GM12878 (cell line): ENCODE results near the gene COL18A1. TPM values are rescaled to one million over a fixed set of nuclear protein-coding genes. Genes with fewer than 3 reads are reported as not detected.

ENCODE experiments used
- ATAC-seq: fragments of 200-7000 bp; cut with Tn5 transposase; 3 replicates; pipeline ENCODE4 v1.9.1; 2020; ENCODE audit warnings: mild to moderate bottlenecking, moderate library complexity
- BruUV-seq: library from RNA; stranded (reverse); fragments of 400-500 nt; replicated peaks from 2 replicates; lab custom pipeline; 2021; lab: Mats Ljungman, UMichigan
- CTCF ChIA-PET: fragments of 300-600 bp; sonication (Branson Sonifier 250); formaldehyde crosslinking; extraction: SDS; loops from one replicate; lab custom pipeline; 2021; ENCODE audit warnings: inconsistent platforms; lab: Yijun Ruan, JAX
- POLR2A ChIA-PET: fragments of 350-600 bp; formaldehyde crosslinking; extraction: SDS; loops from one replicate; lab custom pipeline; 2021; ENCODE audit warnings: inconsistent platforms; lab: Charles Lee
- RAD21 ChIA-PET: fragments of 300-600 bp; sonication (Branson Sonifier 250); formaldehyde crosslinking; loops from one replicate; lab custom pipeline; 2023; ENCODE audit warnings: antibody characterized with exemption; ENCODE audit not compliant: unreplicated experiment; lab: Charles Lee
- SMC1A ChIA-PET: fragments of 300-600 bp; sonication (Branson Sonifier 250); formaldehyde crosslinking; loops from one replicate; lab custom pipeline; 2023; ENCODE audit not compliant: unreplicated experiment, uncharacterized antibody; lab: Charles Lee
- DNase-seq: peaks from one replicate; pipeline ENCODE4 v3.0.0-alpha.2; 2011; ENCODE audit warnings: low read depth, low spot score
- FAIRE-seq: peaks from 3 replicates; lab custom pipeline; 2011; peaks lifted over from hg19 to GRCh38; lab: Jason Lieb, UNC
- H2AFZ ChIP-seq: 2 replicates; pipeline ENCODE4 v1.6.0; 2011; ENCODE audit warnings: low read depth, low read length, control low read depth; ENCODE audit not compliant: control insufficient read depth
- H3K27ac ChIP-seq: 2 replicates; pipeline ENCODE4 v1.5.1; 2011; ENCODE audit warnings: control low read depth; ENCODE audit not compliant: control insufficient read depth, insufficient read depth
- H3K27me3 ChIP-seq, 2 experiments: replicated peaks in 1 of 2; 2 replicates each; pipeline versions ENCODE4 v1.6.0 to v1.6.1; 2011; ENCODE audit warnings: low read length in 1 of 2; ENCODE audit not compliant: control insufficient read depth in 2 of 2, insufficient read depth in 2 of 2
- H3K36me3 ChIP-seq, 2 experiments: 2 replicates each; pipeline ENCODE4 v1.5.1; 2011; ENCODE audit warnings: low read length in 1 of 2; ENCODE audit not compliant: control insufficient read depth in 2 of 2, insufficient read depth in 2 of 2
- H3K4me1 ChIP-seq: 2 replicates; pipeline ENCODE4 v1.6.1; 2011; ENCODE audit warnings: mild to moderate bottlenecking, low read length, moderate library complexity, mixed read lengths; ENCODE audit not compliant: control insufficient read depth, insufficient read depth
- H3K4me2 ChIP-seq: 2 replicates; pipeline ENCODE4 v1.6.0; 2011; ENCODE audit warnings: control low read depth; ENCODE audit not compliant: control insufficient read depth, insufficient read depth
- H3K4me3 ChIP-seq: fragments of 200-600 bp; sonication (generic); 2 replicates; pipeline ENCODE4 v1.5.1; 2016
- H3K79me2 ChIP-seq: 2 replicates; pipeline ENCODE4 v1.6.0; 2011; ENCODE audit warnings: low read length; ENCODE audit not compliant: control insufficient read depth, insufficient read depth
- H3K9ac ChIP-seq: 2 replicates; pipeline ENCODE4 v1.8.0; 2011; ENCODE audit warnings: low read length, control low read depth, mixed read lengths; ENCODE audit not compliant: control insufficient read depth, insufficient read depth
- H3K9me3 ChIP-seq: replicated peaks from 3 replicates; pipeline ENCODE4 v1.5.1; 2011; ENCODE audit warnings: mild to moderate bottlenecking, low read length; ENCODE audit not compliant: control insufficient read depth, insufficient read depth
- H4K20me1 ChIP-seq: 2 replicates; pipeline ENCODE4 v1.6.0; 2011; ENCODE audit not compliant: control insufficient read depth, insufficient read depth
- BCL3 ChIP-seq: IDR thresholded peaks from 2 replicates; pipeline ENCODE4 v1.6.1; 2011; ENCODE audit warnings: borderline replicate concordance, low read depth, mild to moderate bottlenecking, moderate library complexity, low read length; ENCODE audit not compliant: insufficient read depth, poor library complexity, severe bottlenecking
- CHD1 ChIP-seq: IDR thresholded peaks from 2 replicates; pipeline ENCODE4 v1.6.1; 2012; ENCODE audit warnings: low read depth, low read length, improper control_type of control experiment
- CHD4 ChIP-seq: fragments of 200-600 bp; sonication (generic); IDR thresholded peaks from 2 replicates; pipeline ENCODE4 v1.6.1; 2016; ENCODE audit warnings: mild to moderate bottlenecking
- IRF4 ChIP-seq: IDR thresholded peaks from 2 replicates; pipeline ENCODE4 v1.6.1; 2011; ENCODE audit warnings: low read depth, low read length
- MAX ChIP-seq: IDR thresholded peaks from 2 replicates; pipeline ENCODE4 v1.6.1; 2012; ENCODE audit warnings: low read depth, low read length, improper control_type of control experiment
- NFYB ChIP-seq: IDR thresholded peaks from 2 replicates; pipeline ENCODE4 v1.6.1; 2011; ENCODE audit warnings: low read depth, mild to moderate bottlenecking, low read length, improper control_type of control experiment, moderate library complexity; ENCODE audit not compliant: insufficient read depth
- NR2C2 ChIP-seq: IDR thresholded peaks from 2 replicates; pipeline ENCODE4 v1.6.1; 2011; ENCODE audit warnings: borderline replicate concordance, low read depth; ENCODE audit not compliant: control insufficient read depth, insufficient read length
- NRF1 ChIP-seq: conservative IDR thresholded peaks from 2 replicates; pipeline ENCODE4 v1.6.1; 2011; ENCODE audit warnings: mild to moderate bottlenecking, low read depth, low read length, improper control_type of control experiment
- TBL1XR1 ChIP-seq: IDR thresholded peaks from 2 replicates; pipeline ENCODE4 v1.6.1; 2012; ENCODE audit warnings: low read depth, low read length, improper control_type of control experiment
- ZNF384 ChIP-seq: IDR thresholded peaks from 2 replicates; pipeline ENCODE4 v1.6.1; 2012; ENCODE audit warnings: low read depth, mild to moderate bottlenecking, low read length, improper control_type of control experiment, borderline replicate concordance
- ZNF592 ChIP-seq: fragments of 450-650 bp; IDR thresholded peaks from 2 replicates; pipeline ENCODE4 v1.6.1; 2017; ENCODE audit warnings: mild to moderate bottlenecking, moderate library complexity
- WGBS: methylation state at CpG from one replicate; pipeline ENCODE4 v1.1.6; 2016; ENCODE audit warnings: low lambda C conversion rate; ENCODE audit not compliant: insufficient replicate concordance, insufficient coverage; ENCODE audit errors: missing lambda C conversion rate; 5-methylcytosine and 5-hydroxymethylcytosine counted together
- in situ Hi-C: fragments of 300-500 bp; cut with MboI; formaldehyde crosslinking; loops from 9 replicates; pipeline ENCODE4 v1.14.3; 2018; ENCODE audit warnings: mixed read lengths
- intact Hi-C: fragments of 100-400 bp; cut with micrococcal nuclease; formaldehyde crosslinking; loops from one replicate; pipeline ENCODE4 v1.14.2; 2022; ENCODE audit not compliant: unreplicated experiment
- polyA plus RNA-seq, 11 experiments: library from polyadenylated mRNA; depleted of rRNA in 4 of 11; unstranded in 6 of 11; stranded (reverse) in 5 of 11; fragments of >200 nt; fragmentation: Nextera tagmentation in 4 of 11; fragmentation: Illumina TruSeq in 1 of 11; extraction: Ambion mirVana in 4 of 11; extraction: Trizol in 1 of 11; gene quantifications; 1 replicate in 1 of 11; 2 replicates in 10 of 11; pipeline versions ENCODE4 v1.2.1 to v1.2.3, GENCODE V29; 2011 to 2016; ENCODE audit warnings: inconsistent platforms in 2 of 11, missing spikeins in 2 of 11, low read depth in 1 of 11
- total RNA-seq, 4 experiments: library from RNA; depleted of rRNA in 3 of 4; stranded (reverse); fragments of >200 nt in 3 of 4; fragmentation: Illumina TruSeq in 1 of 4; extraction: Trizol in 1 of 4; gene quantifications; 2 replicates each; pipeline versions ENCODE4 v1.2.1 to v1.2.3, GENCODE V29; 2013 to 2021

COL18A1 gene
- total and polyA plus RNA-seq, 10 of the 15 experiments (the other 5 are each of a cell fraction or from before 2014, with no cell fraction given): under 0.01 to 0.49 (median 0.09) TPM; not detected in 3

- in situ Hi-C loops: loop anchor here (5.0 kb wide), 2 partner anchors 42 to 262 kb away; no protein-coding TSS in a partner anchor
- no peak for FAIRE-seq
- POLR2A ChIA-PET: interaction anchor here (1.2 kb wide), 1 partner anchor 37 kb away, joined by 3 read pairs; no protein-coding TSS in a partner anchor
Observed at GRCh38 chr21:45555251-45555556, 150.2 kb downstream of the COL18A1 start.

More at GRCh38 chr21:45555251-45555556, 150.2 kb downstream of the COL18A1 start:
- Histone ChIP-seq H3K36me3 (no peaks in the 10 kb centered on the region), H4K20me1 (no peaks in the 10 kb centered on the region), H3K4me3 (peak overlapping the region; percentile 69; the same call in 1 of the 2 replicates), H3K79me2 (peaks cover 2% of the 10 kb centered on the region), H3K4me2 (peak overlapping the region; percentile 98; the same call in 1 of the 2 replicates), H3K27ac (no peak overlapping the region), H3K9ac (no peak overlapping the region), H3K4me1 (peaks cover 25% of the 10 kb centered on the region), H3K27me3 (no peaks in the 10 kb centered on the region; a peak in 1 of 4 replicates)
- intact Hi-C loops: no loop called here
- CTCF ChIA-PET: interaction anchor here (1.1 to 3.1 kb wide), 13 partner anchors 14 to 325 kb away, joined by 3 to 82 read pairs (median 6); no protein-coding TSS in a partner anchor
- RAD21 ChIA-PET: interaction anchor here (0.7 to 3.4 kb wide), 9 partner anchors 41 to 325 kb away, joined by 3 to 42 read pairs (median 5); no protein-coding TSS in a partner anchor
- no TSS peak for BruUV-seq
- SMC1A ChIA-PET: interaction anchor here (1.3 to 2.7 kb wide), 6 partner anchors 37 to 266 kb away, joined by 3 to 46 read pairs (median 10); no protein-coding TSS in a partner anchor
- ATAC-seq: no peak
- TF ChIP-seq CHD1 (no peak), NRF1 (no peak), ZNF384 (no peak), TBL1XR1 (no peak), NFYB (no peak), ZNF592 (no peak), BCL3 (no peak), IRF4 (no peak), MAX (no peak), NR2C2 (no peak), CHD4 (no peak)
- TF ChIP-seq, all 136 proteins: peak for 0
- no peaks in the 10 kb centered on the region for H3K9me3 ChIP-seq
- no peak overlapping the region for H2AFZ ChIP-seq
- 0% methylated on average over 1 of the region's 34 CpGs for WGBS
- DNase-seq: no peak
